GM23338 (cell line): ENCODE measurements around the gene SNU13.

Experiments used
- CTCF ChIP-seq, 2 experiments: fragments of 200-600 bp in 1 of 2; sonication (generic) in 1 of 2; conservative IDR thresholded peaks; 2 replicates each; pipeline versions ENCODE4 v1.5.1 to v1.6.1; 2016 to 2017; ENCODE audit warnings: antibody characterized with exemption in 2 of 2, low read depth in 2 of 2, mild to moderate bottlenecking in 2 of 2, moderate library complexity in 1 of 2
- EZH2 ChIP-seq: fragments of 200-600 bp; sonication (generic); IDR thresholded peaks from one replicate; pipeline ENCODE4 v1.8.0; 2017; ENCODE audit warnings: antibody characterized with exemption, mild to moderate bottlenecking, low read depth; ENCODE audit not compliant: unreplicated experiment
- EZH2phosphoT487 ChIP-seq: fragments of 200-600 bp; sonication (generic); IDR thresholded peaks from one replicate; pipeline ENCODE4 v1.8.1; 2018; ENCODE audit warnings: antibody characterized with exemption; ENCODE audit not compliant: unreplicated experiment
- NANOG ChIP-seq: IDR thresholded peaks from 2 replicates; pipeline ENCODE4 v1.6.1; 2016; ENCODE audit warnings: antibody characterized with exemption, borderline replicate concordance
- POLR2AphosphoS5 ChIP-seq: IDR thresholded peaks from 2 replicates; pipeline ENCODE4 v1.6.1; 2016; ENCODE audit warnings: antibody characterized with exemption, low read depth
- REST ChIP-seq: IDR thresholded peaks from one replicate; pipeline ENCODE4 v1.6.1; 2018; ENCODE audit warnings: antibody characterized with exemption; ENCODE audit not compliant: unreplicated experiment

- TF ChIP-seq CTCF (conservative IDR thresholded peaks at IDR 0.05; ENCODE audit: low read depth in 2 of 2): no peak
- no peak for TF ChIP-seq POLR2AphosphoS5
- no peak for TF ChIP-seq REST
- TF ChIP-seq EZH2: no peak
- no peak for TF ChIP-seq EZH2phosphoT487
- no peak for TF ChIP-seq NANOG
Observed at GRCh38 chr22:41664490-41664889, 24.2 kb downstream of the SNU13 start.
